IPS-15b (cell line): Measurements from ENCODE around the gene RPL37A.

Experiments used
- H3K27me3 ChIP-seq: one replicate; pipeline ENCODE4 v1.6.1; 2013; ENCODE audit warnings: low read length; ENCODE audit not compliant: control insufficient read depth, insufficient read depth
- H3K36me3 ChIP-seq: one replicate; pipeline ENCODE4 v1.6.1; 2013; ENCODE audit warnings: low read length; ENCODE audit not compliant: control insufficient read depth, insufficient read depth
- H3K4me1 ChIP-seq: one replicate; pipeline ENCODE4 v1.6.1; 2013; ENCODE audit warnings: mild to moderate bottlenecking, low read length; ENCODE audit not compliant: control insufficient read depth, insufficient read depth
- H3K4me3 ChIP-seq: one replicate; pipeline ENCODE4 v1.5.1; 2013; ENCODE audit warnings: low read depth, low read length
- H3K9ac ChIP-seq: one replicate; pipeline ENCODE4 v1.6.1; 2013; ENCODE audit warnings: low read depth, mild to moderate bottlenecking, low read length
- H3K9me3 ChIP-seq: one replicate; pipeline ENCODE4 v1.6.1; 2013; ENCODE audit warnings: mild to moderate bottlenecking, low read length; ENCODE audit not compliant: control insufficient read depth, insufficient read depth

The RPL37A gene

GRCh38 chr2:216492597-216493333 is 5.9 kb upstream of the RPL37A start:
- no peaks in the 10 kb centered on the region for H3K9me3 ChIP-seq
- H3K9ac ChIP-seq = no peak overlapping the region
- H3K36me3 ChIP-seq = no peaks in the 10 kb centered on the region
- no peaks in the 10 kb centered on the region for H3K27me3 ChIP-seq
- H3K4me1 ChIP-seq = no peaks in the 10 kb centered on the region
- no peak overlapping the region for H3K4me3 ChIP-seq

- Histone ChIP-seq H3K4me3 (no peak overlapping the region), H3K27me3 (no peaks in the 10 kb centered on the region), H3K9ac (no peak overlapping the region), H3K9me3 (no peaks in the 10 kb centered on the region), H3K4me1 (peaks cover 3% of the 10 kb centered on the region), H3K36me3 (no peaks in the 10 kb centered on the region)
Measured at GRCh38 chr2:216493334-216493685, 5.3 kb upstream of the RPL37A start.

GRCh38 chr2:216495656-216496055 is 3.0 kb upstream of the RPL37A start:
- H3K4me1 ChIP-seq = peaks cover 7% of the 10 kb centered on the region

GRCh38 chr2:216497382-216498069 is 1.1 kb upstream of the RPL37A start:
- Histone ChIP-seq H3K9ac (peak overlapping the region; percentile 92), H3K4me3 (peak overlapping the region; percentile 93), H3K36me3 (peaks cover 28% of the 10 kb centered on the region), H3K4me1 (peaks cover 7% of the 10 kb centered on the region), H3K27me3 (no peaks in the 10 kb centered on the region), H3K9me3 (no peaks in the 10 kb centered on the region)

More at GRCh38 chr2:216495656-216496055, 3.0 kb upstream of the RPL37A start:
- Histone ChIP-seq H3K27me3 (no peaks in the 10 kb centered on the region), H3K4me3 (no peak overlapping the region), H3K9me3 (no peaks in the 10 kb centered on the region), H3K36me3 (peaks cover 12% of the 10 kb centered on the region), H3K9ac (no peak overlapping the region)

GRCh38 chr2:216498070-216498378 is 620 bp upstream of the RPL37A start:
- Histone ChIP-seq H3K4me1 (peaks cover 7% of the 10 kb centered on the region), H3K27me3 (no peaks in the 10 kb centered on the region), H3K9me3 (no peaks in the 10 kb centered on the region), H3K9ac (peak overlapping the region; percentile 92), H3K4me3 (peak overlapping the region; percentile 93), H3K36me3 (peaks cover 33% of the 10 kb centered on the region)

GRCh38 chr2:216499641-216500218 is 1.1 kb downstream of the RPL37A start:
- peak overlapping the region; percentile 93 for H3K4me3 ChIP-seq
- H3K27me3 ChIP-seq = no peaks in the 10 kb centered on the region
- no peaks in the 10 kb centered on the region for H3K9me3 ChIP-seq
- H3K4me1 ChIP-seq = peaks cover 7% of the 10 kb centered on the region
- peak overlapping the region; percentile 99 for H3K9ac ChIP-seq
- peaks cover 41% of the 10 kb centered on the region for H3K36me3 ChIP-seq

- Histone ChIP-seq H3K27me3 (no peaks in the 10 kb centered on the region), H3K36me3 (peaks cover 41% of the 10 kb centered on the region), H3K4me1 (peaks cover 7% of the 10 kb centered on the region), H3K4me3 (peak overlapping the region; percentile 93), H3K9me3 (no peaks in the 10 kb centered on the region), H3K9ac (peak overlapping the region; percentile 99)
Measured at GRCh38 chr2:216500572-216500971, 1.9 kb downstream of the RPL37A start.

- H3K4me3 ChIP-seq = no peak overlapping the region
- no peak overlapping the region for H3K9ac ChIP-seq
- peaks cover 41% of the 10 kb centered on the region for H3K36me3 ChIP-seq
- H3K9me3 ChIP-seq = no peaks in the 10 kb centered on the region
- H3K4me1 ChIP-seq = peaks cover 7% of the 10 kb centered on the region
- no peaks in the 10 kb centered on the region for H3K27me3 ChIP-seq
Measured at GRCh38 chr2:216501854-216502253, 3.2 kb downstream of the RPL37A start.

- H3K36me3 ChIP-seq = peaks cover 41% of the 10 kb centered on the region
Measured at GRCh38 chr2:216502381-216503158, 3.9 kb downstream of the RPL37A start.

GRCh38 chr2:216503159-216503629 is 4.5 kb downstream of the RPL37A start:
- Histone ChIP-seq H3K4me3 (no peak overlapping the region), H3K36me3 (peaks cover 43% of the 10 kb centered on the region), H3K4me1 (peaks cover 4% of the 10 kb centered on the region), H3K27me3 (no peaks in the 10 kb centered on the region), H3K9me3 (no peaks in the 10 kb centered on the region), H3K9ac (no peak overlapping the region)

More at GRCh38 chr2:216502381-216503158, 3.9 kb downstream of the RPL37A start:
- Histone ChIP-seq H3K9ac (no peak overlapping the region), H3K4me3 (no peak overlapping the region), H3K9me3 (no peaks in the 10 kb centered on the region), H3K27me3 (no peaks in the 10 kb centered on the region), H3K4me1 (peaks cover 7% of the 10 kb centered on the region)

- Histone ChIP-seq H3K9me3 (no peaks in the 10 kb centered on the region), H3K4me3 (no peak overlapping the region), H3K9ac (no peak overlapping the region), H3K36me3 (peaks cover 43% of the 10 kb centered on the region), H3K27me3 (no peaks in the 10 kb centered on the region), H3K4me1 (peaks cover 4% of the 10 kb centered on the region)
Measured at GRCh38 chr2:216503697-216504375, 5.2 kb downstream of the RPL37A start.
